ENCODE data around the gene CSH2. TPM values are rescaled to one million over a fixed set of nuclear protein-coding genes. Genes with fewer than 3 reads are reported as not detected.
"Not testable (repeated sequence)": the region's sequence is repeated elsewhere in the genome, so short reads cannot be mapped to it uniquely, and the experiment has no call there.

The CSH2 gene
- total RNA-seq, 1 experiment from 2014 or later: not detected

GRCh38 chr17:63920779-63921178 lies 47.3 kb upstream of the CSH2 start:
- H2BK15ac ChIP-seq (ENCODE audit: low read depth, low read length); H3K14ac ChIP-seq (ENCODE audit: insufficient read depth, low read length); DNase-seq; H2AFZ ChIP-seq (ENCODE audit: low read length); H3K9me3 Mint-ChIP-seq; H2AK5ac ChIP-seq (ENCODE audit: insufficient read length, low read length); H3K4ac ChIP-seq (ENCODE audit: low read depth, low read length); H3K27me3 ChIP-seq (ENCODE audit: insufficient read depth, low read length); H4K20me1 ChIP-seq (ENCODE audit: control insufficient read depth, insufficient read depth, insufficient read length); H3K4me2 ChIP-seq (ENCODE audit: insufficient read depth, insufficient read length, low read length); H3T11ph ChIP-seq (ENCODE audit: low read length); H2BK120ac ChIP-seq (ENCODE audit: low read depth, low read length, poor library complexity, severe bottlenecking); H3K36me3 Mint-ChIP-seq (ENCODE audit: insufficient read depth in 1 of 3, low read depth in 3 of 3); H3K27ac Mint-ChIP-seq; H3K27ac ChIP-seq (ENCODE audit: insufficient read length, low read depth, low read length); H3K23ac ChIP-seq (ENCODE audit: insufficient read length, low read depth, low read length); H3K9ac ChIP-seq (ENCODE audit: extremely low read depth, insufficient read length, low read length); H3K4me3 Mint-ChIP-seq; H4K91ac ChIP-seq (ENCODE audit: insufficient read length, low read depth, low read length); H4K8ac ChIP-seq (replicated peaks; ENCODE audit: insufficient read length, low read depth, low read length); H3K9me3 ChIP-seq (ENCODE audit: control insufficient read depth, low read depth, low read length); H3K79me2 ChIP-seq (ENCODE audit: insufficient read depth, low read length); H3K23me2 ChIP-seq (ENCODE audit: insufficient read length, low read depth, low read length, poor library complexity, severe bottlenecking); H3K4me1 ChIP-seq (ENCODE audit: insufficient read depth, low read length); H2BK5ac ChIP-seq (ENCODE audit: insufficient read length, low read length); H3K56ac ChIP-seq (ENCODE audit: insufficient read length, low read depth, low read length); H4K5ac ChIP-seq (ENCODE audit: insufficient read length, low read depth, low read length); H2BK12ac ChIP-seq (ENCODE audit: insufficient read length, low read depth, low read length); H2BK20ac ChIP-seq (ENCODE audit: low read depth, low read length, poor library complexity, severe bottlenecking); H3K18ac ChIP-seq (ENCODE audit: insufficient read length, low read depth, low read length); H3K79me1 ChIP-seq (ENCODE audit: insufficient read depth, low read depth, low read length, poor library complexity, severe bottlenecking): not testable (repeated sequence)
- H3K4me1 Mint-ChIP-seq: peaks cover 17 to 21% of the 10 kb centered on the region in 2 experiments
- no CpG with 5 or more reads among the region's 5 CpGs for WGBS (ENCODE audit: extremely low coverage, insufficient read length, low lambda C conversion rate)
- H3K27me3 Mint-ChIP-seq (ENCODE audit: low read depth): peaks cover 10% of the 10 kb centered on the region

GRCh38 chr17:63920050-63920449 lies 46.6 kb upstream of the CSH2 start:
- H2AFZ ChIP-seq (ENCODE audit: low read length); DNase-seq; H2BK12ac ChIP-seq (ENCODE audit: insufficient read length, low read depth, low read length); H3K9me3 Mint-ChIP-seq; H3K4me1 ChIP-seq (ENCODE audit: insufficient read depth, low read length); H2BK5ac ChIP-seq (ENCODE audit: insufficient read length, low read length); H3K4me3 Mint-ChIP-seq; H3K14ac ChIP-seq (ENCODE audit: insufficient read depth, low read length); H4K20me1 ChIP-seq (ENCODE audit: control insufficient read depth, insufficient read depth, insufficient read length); H3K56ac ChIP-seq (ENCODE audit: insufficient read length, low read depth, low read length); H4K8ac ChIP-seq (replicated peaks; ENCODE audit: insufficient read length, low read depth, low read length); H2BK15ac ChIP-seq (ENCODE audit: low read depth, low read length); H4K91ac ChIP-seq (ENCODE audit: insufficient read length, low read depth, low read length); H3K27ac ChIP-seq (ENCODE audit: insufficient read length, low read depth, low read length); H3K23ac ChIP-seq (ENCODE audit: insufficient read length, low read depth, low read length); H3K9ac ChIP-seq (ENCODE audit: extremely low read depth, insufficient read length, low read length); H3K27me3 ChIP-seq (ENCODE audit: insufficient read depth, low read length); H3K79me1 ChIP-seq (ENCODE audit: insufficient read depth, low read depth, low read length, poor library complexity, severe bottlenecking); H3K27ac Mint-ChIP-seq; H2AK5ac ChIP-seq (ENCODE audit: insufficient read length, low read length); H3K9me3 ChIP-seq (ENCODE audit: control insufficient read depth, low read depth, low read length); H3K79me2 ChIP-seq (ENCODE audit: insufficient read depth, low read length); H3K23me2 ChIP-seq (ENCODE audit: insufficient read length, low read depth, low read length, poor library complexity, severe bottlenecking); H4K5ac ChIP-seq (ENCODE audit: insufficient read length, low read depth, low read length); H2BK120ac ChIP-seq (ENCODE audit: low read depth, low read length, poor library complexity, severe bottlenecking); H3T11ph ChIP-seq (ENCODE audit: low read length); H3K18ac ChIP-seq (ENCODE audit: insufficient read length, low read depth, low read length); H2BK20ac ChIP-seq (ENCODE audit: low read depth, low read length, poor library complexity, severe bottlenecking); H3K36me3 Mint-ChIP-seq (ENCODE audit: insufficient read depth in 1 of 3, low read depth in 3 of 3); H3K4ac ChIP-seq (ENCODE audit: low read depth, low read length); H3K4me2 ChIP-seq (ENCODE audit: insufficient read depth, insufficient read length, low read length): not testable (repeated sequence)
- no CpG with 5 or more reads among the region's 6 CpGs for WGBS (ENCODE audit: extremely low coverage, insufficient read length, low lambda C conversion rate)
- peaks cover 17 to 21% of the 10 kb centered on the region in 2 experiments for H3K4me1 Mint-ChIP-seq
- H3K27me3 Mint-ChIP-seq (ENCODE audit: low read depth): peaks cover 16% of the 10 kb centered on the region

All from H9 (cell line).